GM23338 (cell line): ENCODE results near the gene TRIOBP.

Experiments
- CREB1 ChIP-seq: fragments of 250-450 bp; sonication (Bioruptor Pico); IDR thresholded peaks from 2 replicates; pipeline ENCODE4 v1.5.0; 2020; ENCODE audit warnings: low read depth, mild to moderate bottlenecking, moderate library complexity
- EZH2 ChIP-seq: fragments of 200-600 bp; sonication (generic); IDR thresholded peaks from one replicate; pipeline ENCODE4 v1.8.0; 2017; ENCODE audit warnings: antibody characterized with exemption, mild to moderate bottlenecking, low read depth; ENCODE audit not compliant: unreplicated experiment
- EZH2phosphoT487 ChIP-seq: fragments of 200-600 bp; sonication (generic); IDR thresholded peaks from one replicate; pipeline ENCODE4 v1.8.1; 2018; ENCODE audit warnings: antibody characterized with exemption; ENCODE audit not compliant: unreplicated experiment
- POLR2AphosphoS5 ChIP-seq: IDR thresholded peaks from 2 replicates; pipeline ENCODE4 v1.6.1; 2016; ENCODE audit warnings: antibody characterized with exemption, low read depth
- TF ChIP-seq, protein P1 (sequence below), 2 experiments: fragments of 200-600 bp in 1 of 2; sonication (generic) in 1 of 2; conservative IDR thresholded peaks; 2 replicates each; pipeline versions ENCODE4 v1.5.1 to v1.6.1; 2016 to 2017; ENCODE audit warnings: antibody characterized with exemption in 2 of 2, low read depth in 2 of 2, mild to moderate bottlenecking in 2 of 2, moderate library complexity in 1 of 2
- TF ChIP-seq, protein P2 (sequence below): IDR thresholded peaks from one replicate; pipeline ENCODE4 v1.6.1; 2018; ENCODE audit warnings: antibody characterized with exemption; ENCODE audit not compliant: unreplicated experiment

DNA sequence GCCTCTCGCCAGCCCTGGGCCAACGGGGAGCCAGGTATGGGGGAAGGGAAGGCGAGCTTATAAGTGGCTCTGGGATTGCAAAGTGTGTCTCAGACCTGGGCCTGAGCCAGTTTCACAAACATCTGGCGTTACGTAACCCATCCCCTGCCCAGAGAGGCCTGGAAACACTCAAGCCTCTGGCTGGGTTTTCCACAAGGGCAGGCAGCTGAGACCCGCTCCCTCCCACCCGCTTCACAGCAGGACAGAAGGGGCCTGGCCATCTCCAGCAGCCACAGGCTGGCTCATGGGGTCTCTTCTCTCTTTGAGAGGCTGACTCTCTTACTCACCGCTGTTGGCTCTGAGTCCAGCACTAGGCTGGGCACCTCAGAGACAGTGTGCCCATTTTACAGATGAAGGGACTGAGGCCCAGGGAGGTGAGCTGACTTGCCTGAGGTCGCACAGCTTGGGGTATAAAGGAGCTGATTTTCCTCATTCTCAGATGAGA lies 44.5 kb downstream of the TRIOBP start:
- TF ChIP-seq, protein P1, sequence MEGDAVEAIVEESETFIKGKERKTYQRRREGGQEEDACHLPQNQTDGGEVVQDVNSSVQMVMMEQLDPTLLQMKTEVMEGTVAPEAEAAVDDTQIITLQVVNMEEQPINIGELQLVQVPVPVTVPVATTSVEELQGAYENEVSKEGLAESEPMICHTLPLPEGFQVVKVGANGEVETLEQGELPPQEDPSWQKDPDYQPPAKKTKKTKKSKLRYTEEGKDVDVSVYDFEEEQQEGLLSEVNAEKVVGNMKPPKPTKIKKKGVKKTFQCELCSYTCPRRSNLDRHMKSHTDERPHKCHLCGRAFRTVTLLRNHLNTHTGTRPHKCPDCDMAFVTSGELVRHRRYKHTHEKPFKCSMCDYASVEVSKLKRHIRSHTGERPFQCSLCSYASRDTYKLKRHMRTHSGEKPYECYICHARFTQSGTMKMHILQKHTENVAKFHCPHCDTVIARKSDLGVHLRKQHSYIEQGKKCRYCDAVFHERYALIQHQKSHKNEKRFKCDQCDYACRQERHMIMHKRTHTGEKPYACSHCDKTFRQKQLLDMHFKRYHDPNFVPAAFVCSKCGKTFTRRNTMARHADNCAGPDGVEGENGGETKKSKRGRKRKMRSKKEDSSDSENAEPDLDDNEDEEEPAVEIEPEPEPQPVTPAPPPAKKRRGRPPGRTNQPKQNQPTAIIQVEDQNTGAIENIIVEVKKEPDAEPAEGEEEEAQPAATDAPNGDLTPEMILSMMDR (conservative IDR thresholded peaks at IDR 0.05; ENCODE audit: low read depth in 2 of 2) = no peak
- TF ChIP-seq EZH2phosphoT487 = no peak
- TF ChIP-seq POLR2AphosphoS5 = no peak
- TF ChIP-seq, protein P2, sequence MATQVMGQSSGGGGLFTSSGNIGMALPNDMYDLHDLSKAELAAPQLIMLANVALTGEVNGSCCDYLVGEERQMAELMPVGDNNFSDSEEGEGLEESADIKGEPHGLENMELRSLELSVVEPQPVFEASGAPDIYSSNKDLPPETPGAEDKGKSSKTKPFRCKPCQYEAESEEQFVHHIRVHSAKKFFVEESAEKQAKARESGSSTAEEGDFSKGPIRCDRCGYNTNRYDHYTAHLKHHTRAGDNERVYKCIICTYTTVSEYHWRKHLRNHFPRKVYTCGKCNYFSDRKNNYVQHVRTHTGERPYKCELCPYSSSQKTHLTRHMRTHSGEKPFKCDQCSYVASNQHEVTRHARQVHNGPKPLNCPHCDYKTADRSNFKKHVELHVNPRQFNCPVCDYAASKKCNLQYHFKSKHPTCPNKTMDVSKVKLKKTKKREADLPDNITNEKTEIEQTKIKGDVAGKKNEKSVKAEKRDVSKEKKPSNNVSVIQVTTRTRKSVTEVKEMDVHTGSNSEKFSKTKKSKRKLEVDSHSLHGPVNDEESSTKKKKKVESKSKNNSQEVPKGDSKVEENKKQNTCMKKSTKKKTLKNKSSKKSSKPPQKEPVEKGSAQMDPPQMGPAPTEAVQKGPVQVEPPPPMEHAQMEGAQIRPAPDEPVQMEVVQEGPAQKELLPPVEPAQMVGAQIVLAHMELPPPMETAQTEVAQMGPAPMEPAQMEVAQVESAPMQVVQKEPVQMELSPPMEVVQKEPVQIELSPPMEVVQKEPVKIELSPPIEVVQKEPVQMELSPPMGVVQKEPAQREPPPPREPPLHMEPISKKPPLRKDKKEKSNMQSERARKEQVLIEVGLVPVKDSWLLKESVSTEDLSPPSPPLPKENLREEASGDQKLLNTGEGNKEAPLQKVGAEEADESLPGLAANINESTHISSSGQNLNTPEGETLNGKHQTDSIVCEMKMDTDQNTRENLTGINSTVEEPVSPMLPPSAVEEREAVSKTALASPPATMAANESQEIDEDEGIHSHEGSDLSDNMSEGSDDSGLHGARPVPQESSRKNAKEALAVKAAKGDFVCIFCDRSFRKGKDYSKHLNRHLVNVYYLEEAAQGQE = no peak
- TF ChIP-seq EZH2 = no peak
- TF ChIP-seq CREB1 = no peak
